Stromal cell of bone marrow (primary cell): ENCODE measurements around the gene GARIN5A.

Source experiments
- DNase-seq: peaks from one replicate; pipeline ENCODE4 v3.0.0-alpha.2; 2012; ENCODE audit warnings: low read depth

The GARIN5A gene

GRCh38 chr19:50434525-50434924, 42.1 kb downstream of the GARIN5A start:
- DNase-seq, result no peak

GRCh38 chr19:50433201-50434180, 43.2 kb downstream of the GARIN5A start:
- no peak for DNase-seq

- DNase-seq, result no peak
Observed at GRCh38 chr19:50432221-50433028, 44.2 kb downstream of the GARIN5A start, which contains the start of gene MYBPC2. TSS of gene MYBPC2 (plus strand) at chr19:50432892. CDS start at chr19:50432954, 62 bp downstream.

DNA sequence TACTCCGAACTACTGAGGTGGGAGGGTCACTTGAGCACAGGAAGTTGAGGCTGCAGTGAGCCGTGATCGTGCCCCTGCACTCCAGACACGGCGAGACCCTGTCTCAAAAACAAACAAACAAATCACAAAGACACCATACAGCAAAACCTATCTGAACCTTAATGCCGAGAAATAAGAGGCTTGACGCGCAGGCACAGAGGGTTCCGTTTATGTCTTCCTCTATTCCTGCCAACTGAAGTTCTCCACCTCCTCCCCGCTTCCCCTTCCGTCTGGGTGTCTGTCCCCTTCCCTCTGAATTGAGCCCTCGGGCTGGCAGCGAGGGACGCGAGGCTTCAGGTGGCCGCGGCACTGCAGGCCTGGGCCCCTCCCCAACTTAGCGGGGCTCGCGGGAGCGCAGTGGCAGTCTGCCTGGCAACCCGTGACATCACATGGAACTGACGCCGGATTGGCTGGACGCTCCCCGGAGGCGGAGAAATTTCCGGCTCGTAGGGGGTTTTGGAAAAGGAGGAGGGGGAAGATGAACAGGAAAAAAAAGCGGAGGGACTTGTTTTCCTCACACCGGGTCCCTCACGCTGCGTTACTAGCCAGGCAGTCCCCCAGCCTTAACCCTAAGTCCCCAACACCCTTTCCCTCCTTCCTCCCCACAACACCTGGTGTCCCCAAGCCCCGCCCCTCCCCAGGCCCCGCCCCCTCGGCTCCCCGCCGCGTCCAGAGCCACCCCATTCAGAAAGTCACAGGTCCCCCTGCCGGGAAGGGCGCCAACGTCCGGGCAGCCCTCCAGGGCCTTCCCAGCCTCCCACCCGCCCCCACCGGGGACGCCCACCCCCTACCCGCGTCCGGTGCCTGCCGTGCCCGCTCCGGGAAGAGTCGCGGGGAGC, 45.1 kb downstream of the GARIN5A start:
- DNase-seq, result peak; percentile 27

DNA sequence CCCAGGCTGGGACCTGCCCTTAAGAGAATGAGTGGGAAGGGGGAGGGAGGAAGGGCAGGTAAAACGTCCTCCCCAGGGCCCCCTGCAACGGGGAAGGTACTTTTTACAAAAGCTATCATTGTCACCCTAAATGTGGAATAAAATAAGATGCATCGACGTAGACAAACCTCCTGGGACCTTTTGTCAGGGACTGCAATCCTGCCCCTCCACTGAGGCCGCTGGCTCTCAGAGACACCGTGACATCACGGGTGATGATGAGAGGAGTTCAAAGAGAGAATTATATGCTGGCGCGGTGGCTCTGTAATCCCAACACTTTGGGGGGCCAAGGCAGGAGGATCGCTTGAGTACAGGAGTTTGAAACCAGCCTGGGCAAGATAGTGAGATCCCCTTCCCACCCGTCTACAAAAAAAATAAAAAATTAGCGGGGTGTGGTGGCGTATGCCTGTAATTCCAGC, 45.7 kb downstream of the GARIN5A start:
- no peak for DNase-seq

- DNase-seq, result no peak
Observed at GRCh38 chr19:50428772-50429463, 47.7 kb downstream of the GARIN5A start.

DNA sequence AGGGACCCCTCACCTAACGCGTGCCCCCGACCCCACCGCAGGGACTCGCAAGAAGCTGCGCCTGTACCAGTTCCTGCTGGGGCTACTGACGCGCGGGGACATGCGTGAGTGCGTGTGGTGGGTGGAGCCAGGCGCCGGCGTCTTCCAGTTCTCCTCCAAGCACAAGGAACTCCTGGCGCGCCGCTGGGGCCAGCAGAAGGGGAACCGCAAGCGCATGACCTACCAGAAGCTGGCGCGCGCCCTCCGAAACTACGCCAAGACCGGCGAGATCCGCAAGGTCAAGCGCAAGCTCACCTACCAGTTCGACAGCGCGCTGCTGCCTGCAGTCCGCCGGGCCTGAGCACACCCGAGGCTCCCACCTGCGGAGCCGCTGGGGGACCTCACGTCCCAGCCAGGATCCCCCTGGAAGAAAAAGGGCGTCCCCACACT, 48.6 kb downstream of the GARIN5A start:
- peak; percentile 54 for DNase-seq

GRCh38 chr19:50427318-50427925, 49.2 kb downstream of the GARIN5A start:
- DNase-seq, result no peak

- no peak for DNase-seq
Observed at GRCh38 chr19:50425581-50425980, 51.1 kb downstream of the GARIN5A start.

GRCh38 chr19:50423279-50424113, 53.2 kb downstream of the GARIN5A start:
- DNase-seq, result no peak

GRCh38 chr19:50422397-50423278, 54.0 kb downstream of the GARIN5A start:
- DNase-seq, result no peak

- no peak for DNase-seq
Observed at GRCh38 chr19:50420808-50421207, 55.8 kb downstream of the GARIN5A start.

GRCh38 chr19:50420127-50420526, 56.5 kb downstream of the GARIN5A start:
- DNase-seq, result no peak

DNA sequence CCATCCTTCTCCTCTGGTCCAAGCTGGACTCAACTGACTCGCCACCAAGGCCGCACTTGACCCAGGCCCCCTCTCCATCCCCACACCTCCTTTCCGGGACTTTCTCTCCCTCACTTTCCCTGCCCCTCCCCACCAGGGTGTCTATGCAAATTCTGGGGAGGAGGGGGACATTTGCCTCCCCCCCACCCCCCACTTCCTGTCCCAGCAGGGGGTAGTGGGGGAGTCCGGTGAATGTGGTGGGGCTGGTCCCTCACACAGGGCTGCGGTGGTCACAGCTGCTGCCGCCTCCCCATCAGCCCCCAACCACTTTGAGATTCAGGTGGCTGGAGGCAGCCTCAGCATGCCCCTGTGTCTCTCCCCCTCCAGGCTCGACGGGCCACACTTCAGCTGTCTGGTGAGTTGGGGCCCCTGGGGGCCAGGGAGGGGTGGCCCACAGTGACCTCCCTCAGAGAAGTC, 57.0 kb downstream of the GARIN5A start:
- no peak for DNase-seq

DNA sequence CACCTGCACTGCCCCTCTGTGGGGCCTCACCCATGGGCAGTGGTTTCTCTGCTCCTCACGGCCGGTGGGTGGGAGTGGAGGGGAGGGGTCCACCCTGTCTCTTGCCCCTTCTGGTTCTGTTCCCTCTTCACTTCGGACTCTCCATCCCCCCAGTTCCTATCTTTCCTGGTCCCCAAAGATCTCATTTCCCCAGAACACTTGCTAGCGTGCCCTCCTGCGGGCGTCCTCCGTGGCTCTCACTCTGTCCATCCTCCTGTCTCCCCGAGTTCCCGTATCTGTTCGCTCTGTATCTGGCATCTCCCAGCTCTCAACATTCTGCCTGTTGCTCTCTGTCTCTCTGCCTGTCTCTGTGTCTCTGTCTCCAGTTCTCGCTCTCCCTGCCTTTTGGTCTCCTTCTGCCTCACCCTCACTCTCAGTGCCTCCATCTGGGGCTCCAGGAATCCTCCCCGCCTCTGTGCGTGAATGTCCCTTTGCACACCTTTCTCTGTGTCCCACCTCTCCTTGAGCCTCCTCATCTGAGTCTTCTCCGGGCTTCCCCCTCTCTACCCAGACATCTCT, 57.5 kb downstream of the GARIN5A start:
- no peak for DNase-seq

DNA sequence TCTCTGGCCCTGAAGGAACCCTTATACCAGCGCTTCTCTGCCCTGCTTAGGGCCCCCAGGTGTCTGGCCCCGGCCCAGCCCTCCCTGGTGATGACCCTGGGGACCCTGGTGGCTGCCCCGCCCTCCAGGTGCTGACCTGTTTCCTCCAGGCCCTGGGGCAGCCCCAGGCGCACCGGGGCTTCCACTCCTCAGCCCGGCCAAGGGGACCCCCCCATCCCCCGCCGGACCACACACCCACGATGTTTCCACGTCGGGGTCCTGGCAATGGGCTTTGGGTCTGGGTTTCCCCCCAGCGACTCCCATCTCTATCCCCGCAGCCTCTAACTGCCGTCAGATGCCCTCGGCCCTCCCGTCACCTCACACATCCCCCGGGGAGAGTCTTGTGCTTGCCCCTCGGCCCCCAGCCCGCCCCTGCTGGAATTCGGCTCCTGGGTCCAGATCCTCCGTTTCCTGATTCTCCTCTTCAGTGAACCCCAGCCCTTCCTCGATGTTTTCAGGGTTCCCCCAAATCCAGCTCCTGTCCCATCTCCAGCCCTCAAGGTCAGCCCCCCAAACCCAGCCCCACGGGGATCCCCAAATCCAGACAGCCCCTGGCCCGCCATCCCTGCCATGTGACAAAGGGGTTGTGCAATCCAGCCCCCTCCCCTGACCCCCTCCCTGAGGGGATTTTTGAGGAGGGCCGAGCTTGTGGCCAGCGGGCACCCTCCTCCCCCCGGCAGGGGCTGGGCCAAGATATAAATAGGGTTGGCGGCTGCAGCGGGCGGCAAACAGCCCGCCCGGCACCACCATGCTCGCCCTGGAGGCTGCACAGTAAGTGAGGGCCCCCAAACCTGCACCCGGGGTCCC, 58.2 kb downstream of the GARIN5A start, which contains the start of gene SPIB:
TSS of gene SPIB (plus strand) at position 763 of the 846 bp plus-strand sequence. CDS start at position 788, 25 bp downstream.
- no peak for DNase-seq
